Measurements from ENCODE around the gene CPT1B. TPM values are rescaled to one million over a fixed set of nuclear protein-coding genes. Genes with fewer than 3 reads are reported as not detected.
A peak's percentile ranks its signal among the peaks of the same experiment; 100 is the strongest.

The CPT1B gene
- total RNA-seq, 1 donor from 2014 or later: 32.7 TPM

GRCh38 chr22:50567721-50568252, 10.4 kb downstream of the CPT1B start:
- H3K9me3 ChIP-seq (ENCODE audit: insufficient read depth, low read depth, low read length): no peaks in the 10 kb centered on the region
- H3K4me1 ChIP-seq (ENCODE audit: insufficient read depth, low read length): peaks cover 4% of the 10 kb centered on the region
- Mint-ChIP-seq H3K9me3 (ENCODE audit: unreplicated experiment) (peaks cover 1% of the 10 kb centered on the region), H3K4me1 (ENCODE audit: low read depth, unreplicated experiment) (no peaks in the 10 kb centered on the region), H3K36me3 (ENCODE audit: low read depth, unreplicated experiment) (peaks cover 36% of the 10 kb centered on the region), H3K4me3 (ENCODE audit: unreplicated experiment) (no peak overlapping the region), H3K27ac (ENCODE audit: unreplicated experiment) (no peak overlapping the region), H3K27me3 (ENCODE audit: low read depth, unreplicated experiment) (peaks cover 22% of the 10 kb centered on the region)
- no peak for DNase-seq (ENCODE audit: low read depth)
- no peak overlapping the region for H2AFZ ChIP-seq (ENCODE audit: low read depth, low read length)
- no peak overlapping the region for H3K27ac ChIP-seq (ENCODE audit: low read depth, low read length)
- peaks cover 13% of the 10 kb centered on the region for H3K27me3 ChIP-seq (ENCODE audit: insufficient read depth, low read length)
- no peak for FAIRE-seq
- no peak overlapping the region for H3K4me3 ChIP-seq (ENCODE audit: insufficient read depth, low read depth, low read length)
- H3K9ac ChIP-seq (ENCODE audit: low read length): no peak overlapping the region
- H3K4me2 ChIP-seq (ENCODE audit: low read length): no peak overlapping the region
- no peaks in the 10 kb centered on the region for H4K20me1 ChIP-seq (ENCODE audit: insufficient read depth, low read length)
- H3K79me2 ChIP-seq (ENCODE audit: insufficient read depth, low read length): no peaks in the 10 kb centered on the region
- H3K36me3 ChIP-seq (ENCODE audit: insufficient read depth, low read length): no peaks in the 10 kb centered on the region
- TF ChIP-seq EZH2 (IDR thresholded peaks at IDR 0.05; ENCODE audit: insufficient read depth, low read length): no peak
- no peak for TF ChIP-seq CTCF (IDR thresholded peaks at IDR 0.05; ENCODE audit: insufficient read depth, low read depth, low read length)

GRCh38 chr22:50564289-50564688, 13.9 kb downstream of the CPT1B start:
- Histone ChIP-seq H3K27ac (ENCODE audit: low read depth, low read length) (no peak overlapping the region), H3K4me3 (ENCODE audit: insufficient read depth, low read depth, low read length) (no peak overlapping the region), H3K4me2 (ENCODE audit: low read length) (no peak overlapping the region), H4K20me1 (ENCODE audit: insufficient read depth, low read length) (no peaks in the 10 kb centered on the region), H3K36me3 (ENCODE audit: insufficient read depth, low read length) (no peaks in the 10 kb centered on the region), H3K9me3 (ENCODE audit: insufficient read depth, low read depth, low read length) (no peaks in the 10 kb centered on the region), H3K4me1 (ENCODE audit: insufficient read depth, low read length) (peaks cover 4% of the 10 kb centered on the region), H3K9ac (ENCODE audit: low read length) (no peak overlapping the region), H3K27me3 (ENCODE audit: insufficient read depth, low read length) (peaks cover 20% of the 10 kb centered on the region), H2AFZ (ENCODE audit: low read depth, low read length) (no peak overlapping the region), H3K79me2 (ENCODE audit: insufficient read depth, low read length) (no peaks in the 10 kb centered on the region)
- no peak overlapping the region for H3K27ac Mint-ChIP-seq (ENCODE audit: unreplicated experiment)
- H3K36me3 Mint-ChIP-seq (ENCODE audit: low read depth, unreplicated experiment): peaks cover 16% of the 10 kb centered on the region
- DNase-seq (ENCODE audit: low read depth): no peak
- H3K27me3 Mint-ChIP-seq (ENCODE audit: low read depth, unreplicated experiment): peaks cover 35% of the 10 kb centered on the region
- no peak for FAIRE-seq
- H3K4me1 Mint-ChIP-seq (ENCODE audit: low read depth, unreplicated experiment): peaks cover 5% of the 10 kb centered on the region
- TF ChIP-seq CTCF (IDR thresholded peaks at IDR 0.05; ENCODE audit: insufficient read depth, low read depth, low read length) (no peak), EZH2 (IDR thresholded peaks at IDR 0.05; ENCODE audit: insufficient read depth, low read length) (no peak)
- peaks cover 1% of the 10 kb centered on the region for H3K9me3 Mint-ChIP-seq (ENCODE audit: unreplicated experiment)
- no peak overlapping the region for H3K4me3 Mint-ChIP-seq (ENCODE audit: unreplicated experiment)

- Histone ChIP-seq H3K27ac (ENCODE audit: low read depth, low read length) (no peak overlapping the region), H3K9me3 (ENCODE audit: insufficient read depth, low read depth, low read length) (no peaks in the 10 kb centered on the region), H3K36me3 (ENCODE audit: insufficient read depth, low read length) (no peaks in the 10 kb centered on the region), H3K4me1 (ENCODE audit: insufficient read depth, low read length) (peaks cover 4% of the 10 kb centered on the region), H4K20me1 (ENCODE audit: insufficient read depth, low read length) (no peaks in the 10 kb centered on the region), H3K79me2 (ENCODE audit: insufficient read depth, low read length) (no peaks in the 10 kb centered on the region), H2AFZ (ENCODE audit: low read depth, low read length) (peak overlapping the region; percentile 94), H3K27me3 (ENCODE audit: insufficient read depth, low read length) (peaks cover 22% of the 10 kb centered on the region), H3K9ac (ENCODE audit: low read length) (peak overlapping the region; percentile 29), H3K4me3 (ENCODE audit: insufficient read depth, low read depth, low read length) (peak overlapping the region; percentile 60), H3K4me2 (ENCODE audit: low read length) (peak overlapping the region; percentile 91)
- Mint-ChIP-seq H3K4me3 (ENCODE audit: unreplicated experiment) (peak overlapping the region; percentile 92), H3K4me1 (ENCODE audit: low read depth, unreplicated experiment) (peaks cover 5% of the 10 kb centered on the region), H3K27me3 (ENCODE audit: low read depth, unreplicated experiment) (peaks cover 38% of the 10 kb centered on the region), H3K36me3 (ENCODE audit: low read depth, unreplicated experiment) (peaks cover 12% of the 10 kb centered on the region), H3K9me3 (ENCODE audit: unreplicated experiment) (peaks cover 1% of the 10 kb centered on the region), H3K27ac (ENCODE audit: unreplicated experiment) (peak overlapping the region; percentile 47)
- DNase-seq (ENCODE audit: low read depth) (no peak), FAIRE-seq (no peak)
- TF ChIP-seq EZH2 (IDR thresholded peaks at IDR 0.05; ENCODE audit: insufficient read depth, low read length): no peak
- no peak for TF ChIP-seq CTCF (IDR thresholded peaks at IDR 0.05; ENCODE audit: insufficient read depth, low read depth, low read length)
Observed at GRCh38 chr22:50563413-50564160, 14.6 kb downstream of the CPT1B start.
